Retina (tissue), 1 donor: ENCODE measurements around the gene LDLRAD3.
A peak's percentile ranks its signal among the peaks of the same experiment; 100 is the strongest.
"Not testable (repeated sequence)": the region's sequence is repeated elsewhere in the genome, so short reads cannot be mapped to it uniquely, and the experiment has no call there.

Source experiments
- DNase-seq: peaks from one replicate; pipeline ENCODE4 v3.0.0-alpha.2; 2016

LDLRAD3 gene

DNA sequence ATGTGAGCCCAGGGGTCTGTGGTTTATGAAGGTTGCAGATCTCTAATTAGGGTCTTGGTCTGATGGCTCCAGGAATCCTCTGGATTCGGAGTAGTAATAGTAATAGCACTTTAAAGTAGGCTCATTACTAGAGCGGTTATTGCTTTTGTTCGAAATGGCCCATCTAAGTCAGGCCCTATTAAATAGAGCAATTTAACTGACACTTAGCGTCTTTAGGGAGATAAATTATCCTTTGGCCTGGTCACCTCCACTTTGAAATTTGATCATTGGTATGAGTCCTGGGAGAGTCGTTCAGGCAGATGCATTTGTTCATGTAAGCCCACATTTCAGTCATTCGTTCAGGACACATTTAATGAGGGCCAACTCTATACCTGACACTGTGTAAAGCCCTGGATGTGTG, 54.8 kb downstream of the LDLRAD3 start:
- DNase-seq = no peak

- DNase-seq = no peak
Observed at GRCh38 chr11:36000616-36001190, 56.8 kb downstream of the LDLRAD3 start.

DNA sequence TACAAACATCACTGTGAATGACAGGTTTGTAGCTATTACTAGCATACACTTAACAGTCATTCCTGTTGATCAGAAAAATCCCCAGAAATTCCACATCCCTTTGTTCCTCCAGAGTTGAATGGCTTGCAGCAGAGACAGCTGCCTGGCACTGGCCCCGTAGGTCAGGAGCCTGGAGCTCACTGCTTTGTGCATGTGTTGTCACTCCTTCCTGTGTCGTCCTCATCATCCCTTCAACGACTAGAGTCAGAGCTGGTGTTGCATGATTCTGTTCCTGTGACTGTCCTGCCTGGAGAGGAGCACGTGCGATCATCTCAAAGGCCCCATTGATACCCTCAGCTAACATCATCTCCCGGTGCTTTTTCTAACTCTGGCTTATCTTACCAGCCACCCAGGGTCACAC, 58.3 kb downstream of the LDLRAD3 start:
- DNase-seq = peak; percentile 81

DNA sequence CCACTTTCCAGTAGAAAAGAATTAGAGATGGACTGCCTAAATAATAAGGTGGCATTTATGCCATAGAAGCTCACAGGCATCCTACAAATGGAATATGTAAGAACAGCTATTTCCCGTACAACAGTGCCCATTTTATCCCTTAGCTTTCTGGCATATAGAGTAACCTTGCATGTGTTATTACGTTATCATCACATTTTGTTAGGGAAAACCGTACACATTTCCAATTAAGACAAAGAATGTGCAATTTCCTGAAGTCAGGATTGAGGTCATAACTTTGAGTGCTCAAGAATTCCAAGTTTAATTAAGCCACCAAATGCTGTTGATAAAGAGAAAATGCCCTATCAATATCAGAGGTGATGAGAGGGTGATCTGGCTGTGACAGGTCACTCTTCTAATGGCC, 58.9 kb downstream of the LDLRAD3 start:
- no peak for DNase-seq

DNA sequence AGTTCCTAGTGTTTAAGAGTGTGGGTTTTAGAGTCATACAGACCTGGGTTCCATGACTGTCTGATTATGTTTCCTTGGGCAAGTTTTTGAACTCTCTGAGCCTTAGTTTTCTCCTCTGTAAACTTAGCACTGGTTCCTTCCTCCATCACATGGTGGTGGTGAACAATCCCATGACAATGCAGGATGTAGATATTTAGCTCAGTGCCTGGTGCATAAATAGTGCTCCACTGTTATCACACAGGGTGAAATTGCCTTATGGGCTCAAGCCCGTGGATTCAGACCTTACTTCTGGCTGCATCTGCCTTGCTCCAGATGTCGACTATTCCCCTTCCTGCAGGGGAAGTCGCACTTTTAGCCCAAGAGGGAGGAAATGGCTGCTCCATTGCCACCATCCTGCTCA, 62.7 kb downstream of the LDLRAD3 start:
- DNase-seq = no peak

DNA sequence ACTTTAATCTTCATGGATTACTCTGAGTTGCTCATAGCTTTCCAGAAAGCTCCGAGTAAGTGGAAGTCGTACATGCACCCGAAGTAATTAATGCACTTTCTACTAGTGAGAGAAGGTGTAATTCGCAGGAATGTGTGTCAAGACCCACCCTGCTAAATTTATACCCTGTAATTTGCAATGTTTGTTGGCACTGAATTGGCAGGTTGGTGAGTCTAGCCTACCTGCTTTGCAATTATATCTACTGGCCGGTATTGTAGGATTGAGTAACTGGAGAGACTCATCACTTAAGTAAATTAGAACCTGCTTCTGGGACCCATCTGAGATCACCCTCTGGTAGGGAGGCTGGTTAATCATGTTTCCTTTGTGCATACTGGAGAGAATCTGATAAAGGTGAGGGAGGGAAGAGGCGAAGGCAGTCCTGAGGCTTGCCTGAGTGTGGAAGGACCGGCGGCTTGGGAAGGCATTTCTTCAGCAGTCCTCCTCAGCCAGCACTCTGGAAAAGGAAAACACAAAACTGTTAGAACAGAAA, 63.3 kb downstream of the LDLRAD3 start:
- DNase-seq = no peak

GRCh38 chr11:36008584-36008983, 64.7 kb downstream of the LDLRAD3 start:
- no peak for DNase-seq

DNA sequence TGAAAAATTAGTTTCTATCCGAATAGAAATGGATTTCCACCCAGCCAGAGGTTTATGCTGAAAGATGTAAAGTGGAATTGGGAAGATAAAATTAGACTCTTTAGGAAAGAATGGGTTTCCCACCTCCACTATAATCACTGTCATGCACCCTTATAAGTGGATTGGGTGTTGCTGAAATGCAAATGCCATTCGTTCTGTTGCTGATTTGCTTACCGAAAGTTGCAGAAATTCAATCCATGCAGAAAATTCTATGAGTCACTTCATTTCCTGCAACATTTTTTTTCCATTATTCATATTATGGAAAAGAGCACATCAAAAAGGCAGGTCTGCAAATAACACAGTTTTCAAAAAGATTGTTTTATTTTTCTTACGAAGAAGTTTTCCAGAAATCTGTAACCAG, 65.6 kb downstream of the LDLRAD3 start:
- DNase-seq = no peak

- no peak for DNase-seq
Observed at GRCh38 chr11:36010010-36010740, 66.3 kb downstream of the LDLRAD3 start.

GRCh38 chr11:36011574-36011973, 67.7 kb downstream of the LDLRAD3 start:
- DNase-seq = no peak

- no peak for DNase-seq
Observed at GRCh38 chr11:36012455-36012854, 68.6 kb downstream of the LDLRAD3 start.

DNA sequence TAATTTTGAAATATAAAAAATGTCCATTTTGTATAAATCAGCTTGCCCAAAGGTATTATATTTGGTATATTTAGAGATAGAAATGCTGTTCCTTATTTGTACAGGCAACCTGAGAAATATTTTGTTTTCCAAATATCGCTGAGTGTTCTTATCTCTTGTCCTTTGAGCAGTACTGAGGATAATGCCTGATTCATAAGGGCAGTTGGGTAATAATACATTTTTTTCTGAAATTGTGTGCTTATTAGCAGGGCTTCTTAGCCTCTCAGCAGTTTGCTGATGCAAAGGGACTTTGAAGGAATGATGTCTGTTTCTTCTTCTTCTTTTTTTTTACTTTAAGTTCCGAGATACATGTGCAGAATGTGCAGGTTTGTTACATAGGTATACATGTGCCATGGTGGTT, 69.1 kb downstream of the LDLRAD3 start:
- no peak for DNase-seq

DNA sequence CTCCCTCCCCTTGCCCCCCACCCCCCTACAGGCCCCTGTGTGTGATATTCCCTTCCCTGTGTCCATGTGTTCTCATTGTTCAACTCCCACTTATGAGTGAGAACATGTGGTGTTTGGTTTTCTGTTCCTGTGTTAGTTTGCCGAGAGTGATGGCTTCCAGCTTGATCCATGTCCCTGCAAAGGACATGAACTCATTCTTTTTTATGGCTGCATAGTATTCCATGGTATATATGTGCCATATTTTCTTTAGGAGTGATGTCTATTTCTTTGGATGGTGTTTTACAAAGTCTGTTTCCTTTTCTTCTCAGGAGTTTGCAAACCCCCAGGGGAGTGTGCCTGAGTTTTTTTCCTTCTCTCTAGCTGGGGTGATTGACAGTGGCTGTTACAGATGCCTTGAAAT, 69.6 kb downstream of the LDLRAD3 start:
- not testable (repeated sequence) for DNase-seq

DNA sequence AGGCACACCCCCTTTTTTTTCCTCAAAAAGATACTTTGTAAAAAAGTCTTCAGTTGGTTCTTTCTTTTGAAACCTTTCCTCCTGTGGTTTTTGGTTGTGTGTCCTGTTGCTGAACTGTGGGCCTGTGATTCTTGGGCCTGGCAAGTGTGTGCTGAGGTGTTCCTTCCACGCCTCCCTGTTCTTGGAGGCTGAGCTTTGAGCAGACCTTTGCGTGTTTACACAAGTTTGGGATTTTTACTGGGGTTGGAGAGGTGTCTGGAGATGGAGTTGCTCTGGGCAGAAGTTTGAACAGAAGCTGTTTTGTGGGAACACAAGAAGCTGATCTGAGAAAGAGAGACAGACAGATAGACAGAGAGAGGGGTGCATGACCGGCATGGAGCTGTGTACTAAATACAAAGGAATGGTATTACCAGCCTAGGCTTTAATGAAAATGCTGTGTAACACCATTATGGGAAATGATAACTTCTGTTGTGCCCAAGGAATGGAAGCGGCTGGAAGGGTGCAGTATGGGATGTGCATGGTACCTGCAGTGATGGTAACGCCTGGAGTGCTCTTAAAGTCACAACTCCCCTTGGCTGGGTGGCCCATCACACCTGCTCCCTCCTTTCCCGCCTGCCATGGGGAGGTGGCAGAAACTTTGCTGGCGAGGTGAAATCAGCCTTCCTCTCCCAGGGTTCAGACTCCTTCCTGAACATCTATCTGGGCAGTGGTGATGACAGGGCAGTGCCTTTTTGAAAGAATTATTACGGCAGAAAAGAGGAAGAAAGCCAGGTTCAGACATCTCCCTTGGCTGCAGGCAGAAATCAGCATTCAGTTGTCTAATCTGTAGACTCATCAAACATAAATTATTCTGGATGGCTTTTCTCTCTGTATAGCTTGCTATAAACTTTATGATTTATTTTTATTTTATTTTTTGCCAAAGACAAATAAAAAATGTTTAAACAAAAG, 70.4 kb downstream of the LDLRAD3 start:
- no peak for DNase-seq

DNA sequence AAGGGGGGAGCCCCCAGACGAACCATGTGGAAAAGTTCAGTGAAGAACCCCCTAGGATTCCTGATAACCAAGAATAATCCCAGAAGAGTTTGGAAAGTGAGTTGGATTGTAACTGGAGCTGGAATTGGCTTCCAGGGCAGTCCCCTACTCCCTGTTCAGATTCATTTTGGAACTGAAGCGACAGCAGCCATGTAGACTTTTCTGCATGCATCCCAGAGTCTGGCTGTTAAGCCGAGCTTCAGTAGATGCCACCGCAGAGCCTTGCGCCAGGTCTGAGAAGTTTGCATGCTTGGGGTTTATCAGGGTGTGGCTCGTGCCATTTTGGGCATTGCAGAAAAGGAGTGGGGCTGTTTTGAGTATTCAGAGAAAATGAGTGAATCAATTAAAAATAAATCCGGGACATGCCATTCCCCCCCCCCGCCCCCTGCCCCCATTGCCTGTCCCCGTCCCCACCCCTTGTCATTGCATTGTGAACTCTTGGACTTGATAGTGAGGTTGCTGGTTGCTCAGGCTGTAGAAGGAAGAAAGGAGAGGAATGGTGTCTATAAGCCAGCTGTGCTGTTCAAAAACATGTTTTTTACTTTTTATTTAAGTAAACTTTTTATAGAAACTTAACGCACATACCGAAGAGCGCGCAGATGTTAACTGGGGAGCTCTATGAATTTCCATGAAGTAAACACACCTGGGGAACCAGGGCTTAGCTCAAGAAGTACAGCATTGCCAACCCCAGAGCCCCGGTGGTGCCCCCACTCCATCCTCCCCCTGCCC, 71.2 kb downstream of the LDLRAD3 start:
- DNase-seq = no peak

GRCh38 chr11:36015799-36016198, 71.9 kb downstream of the LDLRAD3 start:
- no peak for DNase-seq

DNA sequence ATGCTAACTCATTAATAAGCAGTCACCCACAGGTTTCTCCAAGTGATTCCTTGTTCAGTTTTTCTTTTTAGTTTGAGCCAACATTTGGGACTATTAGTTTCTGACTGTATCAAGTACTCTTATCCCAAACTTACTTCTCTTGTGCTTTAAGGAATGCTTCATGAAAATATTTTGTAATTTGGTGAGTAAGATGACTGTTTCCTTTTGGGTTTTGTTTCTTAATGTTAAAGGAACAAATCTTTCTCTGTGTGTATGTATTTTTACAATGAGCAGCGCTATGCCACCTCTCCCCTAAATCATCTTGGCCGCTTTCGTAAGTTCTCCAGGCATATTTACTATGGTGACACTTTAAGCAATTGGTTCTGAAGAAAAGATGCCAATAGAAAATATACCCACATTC, 72.4 kb downstream of the LDLRAD3 start:
- no peak for DNase-seq

DNA sequence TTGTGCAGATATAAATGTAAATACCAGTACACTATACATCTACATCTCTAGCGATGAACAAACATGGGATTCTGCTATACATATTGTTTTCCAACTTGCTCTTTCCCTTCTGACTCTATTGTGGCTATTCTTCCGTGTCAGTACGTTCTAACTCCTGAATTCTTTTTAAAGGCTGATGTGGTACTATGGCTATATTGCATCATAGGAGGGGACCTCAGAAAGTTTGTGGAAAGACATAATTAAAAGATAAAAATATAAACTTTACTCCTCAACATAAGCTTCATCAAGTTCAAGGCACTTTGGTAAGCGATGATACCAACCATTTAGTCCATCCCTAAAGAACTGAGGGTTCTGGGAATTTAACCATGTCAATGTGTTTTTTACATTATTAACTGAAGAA, 72.8 kb downstream of the LDLRAD3 start:
- no peak for DNase-seq

DNA sequence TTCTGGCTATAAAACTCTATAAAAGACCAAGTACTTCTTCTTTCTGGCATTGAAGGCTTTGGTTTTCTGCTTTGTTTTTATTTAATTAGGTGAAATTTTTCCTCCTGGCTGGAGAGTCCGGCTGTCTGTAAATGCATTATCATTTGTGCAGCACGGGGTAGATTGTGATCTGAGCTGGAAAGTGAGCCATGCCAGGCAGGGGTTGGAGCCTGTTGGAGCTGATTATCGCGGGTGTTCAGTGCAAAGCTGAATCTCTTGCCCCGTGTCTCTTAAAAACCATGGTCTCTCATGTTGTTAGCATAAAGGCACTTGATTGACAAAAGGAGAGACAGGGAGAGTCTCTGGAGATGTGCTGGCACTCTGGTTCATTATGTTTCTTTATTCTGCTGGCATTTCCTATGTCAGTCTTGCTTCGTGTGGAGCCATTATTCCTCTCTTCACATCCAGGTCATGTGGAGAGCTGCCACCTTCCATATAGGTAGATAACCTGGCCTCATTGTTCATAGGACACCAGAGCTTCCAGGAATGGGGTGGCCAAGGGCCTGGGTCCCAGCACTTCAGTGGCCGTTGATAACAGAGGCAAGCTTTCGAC, 75.2 kb downstream of the LDLRAD3 start:
- DNase-seq = peak; percentile 50

GRCh38 chr11:36019722-36020121, 75.9 kb downstream of the LDLRAD3 start:
- no peak for DNase-seq

- DNase-seq = no peak
Observed at GRCh38 chr11:36022882-36023281, 79.0 kb downstream of the LDLRAD3 start.

DNA sequence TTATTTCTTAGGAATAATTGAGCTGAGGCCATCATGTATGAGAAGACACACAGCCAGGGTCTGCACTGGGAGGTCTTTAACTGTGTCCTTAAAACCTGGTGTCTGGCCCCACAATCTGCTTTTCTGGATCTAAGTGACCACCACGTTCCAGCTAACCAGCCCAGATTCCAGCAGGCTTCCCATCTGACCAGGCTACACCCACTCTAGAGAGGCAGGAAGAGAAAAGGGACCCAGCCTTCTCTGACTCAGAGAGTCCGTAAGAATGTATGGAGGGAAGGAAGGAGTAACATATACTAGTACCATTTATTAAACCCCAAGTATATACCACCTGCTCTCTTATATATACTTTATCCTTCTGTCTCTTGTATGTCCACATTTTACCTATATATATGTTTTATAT, 80.1 kb downstream of the LDLRAD3 start:
- no peak for DNase-seq
